ENCODE results near the gene ZNF718. TPM values are rescaled to one million over a fixed set of nuclear protein-coding genes. Genes with fewer than 3 reads are reported as not detected.

ZNF718 gene
- total and polyA plus RNA-seq, 2 experiments from 2014 or later = 9.7 to 35.1 TPM

- Mint-ChIP-seq H3K27me3 (ENCODE audit: insufficient read depth, low read depth, poor library complexity) (peaks cover 10% of the 10 kb centered on the region), H3K27ac (no peak overlapping the region; the same call in 1 of the 2 replicates), H3K36me3 (ENCODE audit: low read depth) (peaks cover 49% of the 10 kb centered on the region), H3K4me1 (peaks cover 29% of the 10 kb centered on the region), H3K4me3 (no peak overlapping the region), H3K9me3 (peaks cover 46% of the 10 kb centered on the region)
- Histone ChIP-seq H4K20me1 (replicated peaks; ENCODE audit: insufficient read depth) (no peaks in the 10 kb centered on the region), H3K79me2 (replicated peaks; ENCODE audit: insufficient read depth) (no peaks in the 10 kb centered on the region), H3K27ac (ENCODE audit: low read depth) (no peak overlapping the region), H3K9me2 (ENCODE audit: insufficient read depth) (no peaks in the 10 kb centered on the region), H3K27me3 (ENCODE audit: insufficient read depth) (no peaks in the 10 kb centered on the region), H3K4me3 (no peak overlapping the region), H3K36me3 (ENCODE audit: insufficient read depth) (peaks cover 12% of the 10 kb centered on the region), H2AFZ (no peak overlapping the region), H3K4me1 (ENCODE audit: insufficient read depth) (peaks cover 14% of the 10 kb centered on the region; the same call in 1 of the 2 replicates), H3K4me2 (no peak overlapping the region), H3F3A (replicated peaks; ENCODE audit: low read depth) (no peaks in the 10 kb centered on the region)
- no peak for TF ChIP-seq CTCF (conservative IDR thresholded peaks at IDR 0.05; ENCODE audit: low read depth in 2 of 2)
- TF ChIP-seq EZH2 (IDR thresholded peaks at IDR 0.05; ENCODE audit: low read depth, unreplicated experiment) = no peak
- TF ChIP-seq JUNB (IDR thresholded peaks at IDR 0.05; ENCODE audit: unreplicated experiment) = no peak
- TF ChIP-seq, protein P1, sequence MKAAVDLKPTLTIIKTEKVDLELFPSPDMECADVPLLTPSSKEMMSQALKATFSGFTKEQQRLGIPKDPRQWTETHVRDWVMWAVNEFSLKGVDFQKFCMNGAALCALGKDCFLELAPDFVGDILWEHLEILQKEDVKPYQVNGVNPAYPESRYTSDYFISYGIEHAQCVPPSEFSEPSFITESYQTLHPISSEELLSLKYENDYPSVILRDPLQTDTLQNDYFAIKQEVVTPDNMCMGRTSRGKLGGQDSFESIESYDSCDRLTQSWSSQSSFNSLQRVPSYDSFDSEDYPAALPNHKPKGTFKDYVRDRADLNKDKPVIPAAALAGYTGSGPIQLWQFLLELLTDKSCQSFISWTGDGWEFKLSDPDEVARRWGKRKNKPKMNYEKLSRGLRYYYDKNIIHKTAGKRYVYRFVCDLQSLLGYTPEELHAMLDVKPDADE (IDR thresholded peaks at IDR 0.05) = no peak
- TF ChIP-seq EZH2phosphoT487 (IDR thresholded peaks at IDR 0.05; ENCODE audit: unreplicated experiment) = no peak
- no peak for TF ChIP-seq STAT1 (IDR thresholded peaks at IDR 0.05; ENCODE audit: unreplicated experiment)
- TF ChIP-seq, protein P2, sequence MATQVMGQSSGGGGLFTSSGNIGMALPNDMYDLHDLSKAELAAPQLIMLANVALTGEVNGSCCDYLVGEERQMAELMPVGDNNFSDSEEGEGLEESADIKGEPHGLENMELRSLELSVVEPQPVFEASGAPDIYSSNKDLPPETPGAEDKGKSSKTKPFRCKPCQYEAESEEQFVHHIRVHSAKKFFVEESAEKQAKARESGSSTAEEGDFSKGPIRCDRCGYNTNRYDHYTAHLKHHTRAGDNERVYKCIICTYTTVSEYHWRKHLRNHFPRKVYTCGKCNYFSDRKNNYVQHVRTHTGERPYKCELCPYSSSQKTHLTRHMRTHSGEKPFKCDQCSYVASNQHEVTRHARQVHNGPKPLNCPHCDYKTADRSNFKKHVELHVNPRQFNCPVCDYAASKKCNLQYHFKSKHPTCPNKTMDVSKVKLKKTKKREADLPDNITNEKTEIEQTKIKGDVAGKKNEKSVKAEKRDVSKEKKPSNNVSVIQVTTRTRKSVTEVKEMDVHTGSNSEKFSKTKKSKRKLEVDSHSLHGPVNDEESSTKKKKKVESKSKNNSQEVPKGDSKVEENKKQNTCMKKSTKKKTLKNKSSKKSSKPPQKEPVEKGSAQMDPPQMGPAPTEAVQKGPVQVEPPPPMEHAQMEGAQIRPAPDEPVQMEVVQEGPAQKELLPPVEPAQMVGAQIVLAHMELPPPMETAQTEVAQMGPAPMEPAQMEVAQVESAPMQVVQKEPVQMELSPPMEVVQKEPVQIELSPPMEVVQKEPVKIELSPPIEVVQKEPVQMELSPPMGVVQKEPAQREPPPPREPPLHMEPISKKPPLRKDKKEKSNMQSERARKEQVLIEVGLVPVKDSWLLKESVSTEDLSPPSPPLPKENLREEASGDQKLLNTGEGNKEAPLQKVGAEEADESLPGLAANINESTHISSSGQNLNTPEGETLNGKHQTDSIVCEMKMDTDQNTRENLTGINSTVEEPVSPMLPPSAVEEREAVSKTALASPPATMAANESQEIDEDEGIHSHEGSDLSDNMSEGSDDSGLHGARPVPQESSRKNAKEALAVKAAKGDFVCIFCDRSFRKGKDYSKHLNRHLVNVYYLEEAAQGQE (IDR thresholded peaks at IDR 0.05; ENCODE audit: unreplicated experiment) = no peak
- TF ChIP-seq ZNF114 (CRISPR knock-in tag; IDR thresholded peaks at IDR 0.05) = no peak
- TF ChIP-seq, protein P3, sequence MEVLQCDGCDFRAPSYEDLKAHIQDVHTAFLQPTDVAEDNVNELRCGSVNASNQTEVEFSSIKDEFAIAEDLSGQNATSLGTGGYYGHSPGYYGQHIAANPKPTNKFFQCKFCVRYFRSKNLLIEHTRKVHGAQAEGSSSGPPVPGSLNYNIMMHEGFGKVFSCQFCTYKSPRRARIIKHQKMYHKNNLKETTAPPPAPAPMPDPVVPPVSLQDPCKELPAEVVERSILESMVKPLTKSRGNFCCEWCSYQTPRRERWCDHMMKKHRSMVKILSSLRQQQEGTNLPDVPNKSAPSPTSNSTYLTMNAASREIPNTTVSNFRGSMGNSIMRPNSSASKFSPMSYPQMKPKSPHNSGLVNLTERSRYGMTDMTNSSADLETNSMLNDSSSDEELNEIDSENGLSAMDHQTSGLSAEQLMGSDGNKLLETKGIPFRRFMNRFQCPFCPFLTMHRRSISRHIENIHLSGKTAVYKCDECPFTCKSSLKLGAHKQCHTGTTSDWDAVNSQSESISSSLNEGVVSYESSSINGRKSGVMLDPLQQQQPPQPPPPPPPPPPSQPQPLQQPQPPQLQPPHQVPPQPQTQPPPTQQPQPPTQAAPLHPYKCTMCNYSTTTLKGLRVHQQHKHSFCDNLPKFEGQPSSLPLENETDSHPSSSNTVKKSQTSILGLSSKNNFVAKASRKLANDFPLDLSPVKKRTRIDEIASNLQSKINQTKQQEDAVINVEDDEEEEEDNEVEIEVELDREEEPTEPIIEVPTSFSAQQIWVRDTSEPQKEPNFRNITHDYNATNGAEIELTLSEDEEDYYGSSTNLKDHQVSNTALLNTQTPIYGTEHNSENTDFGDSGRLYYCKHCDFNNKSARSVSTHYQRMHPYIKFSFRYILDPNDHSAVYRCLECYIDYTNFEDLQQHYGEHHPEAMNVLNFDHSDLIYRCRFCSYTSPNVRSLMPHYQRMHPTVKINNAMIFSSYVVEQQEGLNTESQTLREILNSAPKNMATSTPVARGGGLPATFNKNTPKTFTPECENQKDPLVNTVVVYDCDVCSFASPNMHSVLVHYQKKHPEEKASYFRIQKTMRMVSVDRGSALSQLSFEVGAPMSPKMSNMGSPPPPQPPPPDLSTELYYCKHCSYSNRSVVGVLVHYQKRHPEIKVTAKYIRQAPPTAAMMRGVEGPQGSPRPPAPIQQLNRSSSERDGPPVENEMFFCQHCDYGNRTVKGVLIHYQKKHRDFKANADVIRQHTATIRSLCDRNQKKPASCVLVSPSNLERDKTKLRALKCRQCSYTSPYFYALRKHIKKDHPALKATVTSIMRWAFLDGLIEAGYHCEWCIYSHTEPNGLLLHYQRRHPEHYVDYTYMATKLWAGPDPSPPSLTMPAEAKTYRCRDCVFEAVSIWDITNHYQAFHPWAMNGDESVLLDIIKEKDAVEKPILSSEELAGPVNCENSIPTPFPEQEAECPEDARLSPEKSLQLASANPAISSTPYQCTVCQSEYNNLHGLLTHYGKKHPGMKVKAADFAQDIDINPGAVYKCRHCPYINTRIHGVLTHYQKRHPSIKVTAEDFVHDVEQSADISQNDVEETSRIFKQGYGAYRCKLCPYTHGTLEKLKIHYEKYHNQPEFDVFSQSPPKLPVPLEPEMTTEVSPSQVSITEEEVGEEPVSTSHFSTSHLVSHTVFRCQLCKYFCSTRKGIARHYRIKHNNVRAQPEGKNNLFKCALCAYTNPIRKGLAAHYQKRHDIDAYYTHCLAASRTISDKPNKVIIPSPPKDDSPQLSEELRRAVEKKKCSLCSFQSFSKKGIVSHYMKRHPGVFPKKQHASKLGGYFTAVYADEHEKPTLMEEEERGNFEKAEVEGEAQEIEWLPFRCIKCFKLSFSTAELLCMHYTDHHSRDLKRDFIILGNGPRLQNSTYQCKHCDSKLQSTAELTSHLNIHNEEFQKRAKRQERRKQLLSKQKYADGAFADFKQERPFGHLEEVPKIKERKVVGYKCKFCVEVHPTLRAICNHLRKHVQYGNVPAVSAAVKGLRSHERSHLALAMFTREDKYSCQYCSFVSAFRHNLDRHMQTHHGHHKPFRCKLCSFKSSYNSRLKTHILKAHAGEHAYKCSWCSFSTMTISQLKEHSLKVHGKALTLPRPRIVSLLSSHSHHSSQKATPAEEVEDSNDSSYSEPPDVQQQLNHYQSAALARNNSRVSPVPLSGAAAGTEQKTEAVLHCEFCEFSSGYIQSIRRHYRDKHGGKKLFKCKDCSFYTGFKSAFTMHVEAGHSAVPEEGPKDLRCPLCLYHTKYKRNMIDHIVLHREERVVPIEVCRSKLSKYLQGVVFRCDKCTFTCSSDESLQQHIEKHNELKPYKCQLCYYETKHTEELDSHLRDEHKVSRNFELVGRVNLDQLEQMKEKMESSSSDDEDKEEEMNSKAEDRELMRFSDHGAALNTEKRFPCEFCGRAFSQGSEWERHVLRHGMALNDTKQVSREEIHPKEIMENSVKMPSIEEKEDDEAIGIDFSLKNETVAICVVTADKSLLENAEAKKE (CRISPR knock-in tag; IDR thresholded peaks at IDR 0.05) = no peak
- ATAC-seq (no peak), DNase-seq (ENCODE audit: low spot score) (no peak)
These were observed 81.8 kb downstream of the ZNF718 start for GRCh38 chr4:206054-206453.

Measured in GM23338 (cell line).